Measurements from ENCODE around the gene SLC20A1. TPM values are rescaled to one million over a fixed set of nuclear protein-coding genes. Genes with fewer than 3 reads are reported as not detected.

SLC20A1 gene
- total and polyA plus RNA-seq, 11 donors = 5.6 to 51.7 (median 12.0) TPM

- peak overlapping the region in 1 of 12 donors; percentile 12 for H3K4me3 ChIP-seq
- ATAC-seq (no peak), DNase-seq (no peak)
- H3K36me3 ChIP-seq = no peaks in the 10 kb centered on the region
- peaks cover 0 to 14% (median 3%) of the 10 kb centered on the region in 12 donors for H3K4me1 ChIP-seq
- intact Hi-C loops (cut with DNase I) = loop anchor here in 8 of 10 donors (1.0 to 10.0 kb wide), 5 partner anchors 122 to 344 kb away; partner anchors contain the start of gene NT5DC4 (in 1 of the 8)
- TF ChIP-seq POLR2A (IDR thresholded peaks at IDR 0.05) = no peak
- no peak for TF ChIP-seq CTCF (IDR thresholded peaks at IDR 0.05)
- H3K27ac ChIP-seq = no peak overlapping the region
- H3K9me3 ChIP-seq = peaks cover 0 to 3% (median 0%) of the 10 kb centered on the region in 12 donors
- H3K27me3 ChIP-seq = no peaks in the 10 kb centered on the region
- WGBS, 4 donors = 74 to 81% (median 77%) methylated on average over 3 of the region's 3 CpGs
These were observed 45.1 kb upstream of the SLC20A1 start for GRCh38 chr2:112600634-112601033.

GRCh38 chr2:112601754-112602153, 44.0 kb upstream of the SLC20A1 start:
- no peak for TF ChIP-seq POLR2A (IDR thresholded peaks at IDR 0.05)
- TF ChIP-seq CTCF (IDR thresholded peaks at IDR 0.05) = no peak
- H3K27me3 ChIP-seq = no peaks in the 10 kb centered on the region
- DNase-seq = no peak
- peaks cover 0 to 3% (median 0%) of the 10 kb centered on the region in 12 donors for H3K9me3 ChIP-seq
- ATAC-seq = no peak
- 87 to 96% (median 94%) methylated on average over 3 of the region's 3 CpGs for WGBS, 4 donors
- peaks cover 0 to 14% (median 3%) of the 10 kb centered on the region in 12 donors for H3K4me1 ChIP-seq
- no peak overlapping the region for H3K4me3 ChIP-seq
- no peaks in the 10 kb centered on the region for H3K36me3 ChIP-seq
- intact Hi-C loops (cut with DNase I) = loop anchor here in 6 of 10 donors (2.0 to 10.0 kb wide), 5 partner anchors 121 to 343 kb away; partner anchors contain the start of gene NT5DC4 (in 1 of the 6)
- no peak overlapping the region for H3K27ac ChIP-seq

- no peak for ATAC-seq
- H3K27me3 ChIP-seq = no peaks in the 10 kb centered on the region
- no peak for DNase-seq
- TF ChIP-seq CTCF (IDR thresholded peaks at IDR 0.05) = no peak
- TF ChIP-seq POLR2A (IDR thresholded peaks at IDR 0.05) = no peak
- intact Hi-C loops (cut with DNase I) = loop anchor here in 4 of 10 donors (2.0 to 10.0 kb wide), 4 partner anchors 119 to 342 kb away; partner anchors contain the start of gene NT5DC4 (in 1 of the 4)
- no peaks in the 10 kb centered on the region for H3K9me3 ChIP-seq
- H3K36me3 ChIP-seq = no peaks in the 10 kb centered on the region
- no peak overlapping the region for H3K4me3 ChIP-seq
- peaks cover 0 to 14% (median 3%) of the 10 kb centered on the region in 12 donors for H3K4me1 ChIP-seq
- WGBS, 4 donors = 93 to 98% (median 94%) methylated on average over 3 of the region's 3 CpGs
- no peak overlapping the region for H3K27ac ChIP-seq
These were observed 42.8 kb upstream of the SLC20A1 start for GRCh38 chr2:112602917-112603316.

GRCh38 chr2:112603731-112604130, 42.0 kb upstream of the SLC20A1 start:
- WGBS, 4 donors = 78 to 97% (median 85%) methylated on average over 2 of the region's 2 CpGs
- Histone ChIP-seq H3K27me3 (no peaks in the 10 kb centered on the region), H3K4me3 (no peak overlapping the region), H3K36me3 (no peaks in the 10 kb centered on the region), H3K9me3 (no peaks in the 10 kb centered on the region), H3K4me1 (peaks cover 0 to 14% (median 3%) of the 10 kb centered on the region in 12 donors), H3K27ac (no peak overlapping the region)
- ATAC-seq (no peak), DNase-seq (no peak)
- TF ChIP-seq CTCF (IDR thresholded peaks at IDR 0.05) = no peak
- no peak for TF ChIP-seq POLR2A (IDR thresholded peaks at IDR 0.05)
- intact Hi-C loops (cut with DNase I) = loop anchor here in 4 of 10 donors (2.0 to 10.0 kb wide), 4 partner anchors 119 to 341 kb away; partner anchors contain the start of gene NT5DC4 (in 1 of the 4)

All from heart left ventricle (tissue), 16 donors.